Mesodermal cell (in vitro differentiated cells): ENCODE results near the gene PTPRH.

ENCODE experiments used
- H3K27ac ChIP-seq: 2 replicates; pipeline ENCODE4 v1.7.0; 2013; ENCODE audit warnings: mild to moderate bottlenecking, low read depth, low read length, moderate library complexity; ENCODE audit not compliant: severe bottlenecking
- H3K36me3 ChIP-seq: 2 replicates; pipeline ENCODE4 v1.7.1; 2013; ENCODE audit warnings: mild to moderate bottlenecking, low read length, moderate library complexity; ENCODE audit not compliant: control insufficient read depth, insufficient read depth
- H3K4me1 ChIP-seq: one replicate; pipeline ENCODE4 v1.7.1; 2013; ENCODE audit warnings: mild to moderate bottlenecking, low read length; ENCODE audit not compliant: insufficient read depth, control insufficient read depth, poor library complexity, severe bottlenecking
- H3K4me3 ChIP-seq: 2 replicates; pipeline ENCODE4 v1.7.0; 2013; ENCODE audit warnings: low read length, control low read depth, mild to moderate bottlenecking; ENCODE audit not compliant: insufficient read depth, poor library complexity, severe bottlenecking; ENCODE audit errors: extremely low read depth
- H3K9me3 ChIP-seq: 2 replicates; pipeline ENCODE4 v1.7.1; 2013; ENCODE audit warnings: mild to moderate bottlenecking, low read length, moderate library complexity; ENCODE audit not compliant: control insufficient read depth
- WGBS, 2 experiments: methylation state at CpG; one replicate each; pipeline ENCODE4 v1.1.5; 2013; ENCODE audit warnings: missing lambda C conversion rate in 2 of 2; ENCODE audit not compliant: insufficient coverage in 2 of 2; 5-methylcytosine and 5-hydroxymethylcytosine counted together

The PTPRH gene

GRCh38 chr19:55252760-55253663, 43.7 kb upstream of the PTPRH start:
- WGBS, 2 experiments, result 96 to 98% methylated on average over 18 to 19 of the region's 21 CpGs
- Histone ChIP-seq H3K27ac (no peak overlapping the region), H3K4me3 (no peak overlapping the region), H3K4me1 (peaks cover 34% of the 10 kb centered on the region), H3K36me3 (peaks cover 39% of the 10 kb centered on the region), H3K9me3 (no peaks in the 10 kb centered on the region)

DNA sequence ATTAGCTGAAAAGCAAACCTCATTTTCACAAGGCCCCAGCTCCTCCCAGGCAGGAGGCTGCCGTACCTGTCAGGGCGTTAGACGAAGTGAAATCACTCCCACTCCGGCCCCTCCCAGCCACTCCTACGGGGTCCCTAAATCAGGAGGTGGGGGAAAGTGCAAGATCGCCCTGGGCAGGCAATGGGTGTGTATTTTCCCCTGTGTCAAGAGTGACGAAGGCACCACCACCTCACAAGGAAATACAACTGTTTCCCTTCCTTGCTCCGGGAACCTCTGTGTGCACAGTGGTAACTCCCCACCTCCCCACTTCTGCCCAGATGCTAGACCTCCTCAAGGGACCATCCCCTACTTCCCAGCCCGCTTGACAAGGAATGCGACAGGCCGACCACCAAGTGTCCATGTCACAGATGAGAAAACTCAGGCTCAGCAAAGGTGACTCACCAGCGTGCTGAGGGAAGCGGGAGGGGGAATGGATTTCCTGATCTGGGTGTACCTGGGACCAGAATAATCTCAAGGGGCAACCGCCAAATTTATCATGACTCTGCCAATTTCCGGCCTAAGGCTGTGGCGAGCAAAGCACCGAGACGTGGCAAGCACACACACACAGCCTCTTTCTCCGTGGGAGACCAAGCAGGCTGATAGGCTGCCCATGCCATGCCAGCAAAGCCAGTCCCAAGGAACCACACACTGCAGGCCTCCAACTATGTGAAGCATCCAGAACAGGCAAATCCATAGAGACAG, 42.2 kb upstream of the PTPRH start:
- 85 to 87% methylated on average over 12 of the region's 19 CpGs for WGBS, 2 experiments
- no peak overlapping the region for H3K4me3 ChIP-seq
- peaks cover 48% of the 10 kb centered on the region for H3K36me3 ChIP-seq
- H3K4me1 ChIP-seq, result peaks cover 26% of the 10 kb centered on the region
- H3K9me3 ChIP-seq, result no peaks in the 10 kb centered on the region
- H3K27ac ChIP-seq, result peak overlapping the region; percentile 8

DNA sequence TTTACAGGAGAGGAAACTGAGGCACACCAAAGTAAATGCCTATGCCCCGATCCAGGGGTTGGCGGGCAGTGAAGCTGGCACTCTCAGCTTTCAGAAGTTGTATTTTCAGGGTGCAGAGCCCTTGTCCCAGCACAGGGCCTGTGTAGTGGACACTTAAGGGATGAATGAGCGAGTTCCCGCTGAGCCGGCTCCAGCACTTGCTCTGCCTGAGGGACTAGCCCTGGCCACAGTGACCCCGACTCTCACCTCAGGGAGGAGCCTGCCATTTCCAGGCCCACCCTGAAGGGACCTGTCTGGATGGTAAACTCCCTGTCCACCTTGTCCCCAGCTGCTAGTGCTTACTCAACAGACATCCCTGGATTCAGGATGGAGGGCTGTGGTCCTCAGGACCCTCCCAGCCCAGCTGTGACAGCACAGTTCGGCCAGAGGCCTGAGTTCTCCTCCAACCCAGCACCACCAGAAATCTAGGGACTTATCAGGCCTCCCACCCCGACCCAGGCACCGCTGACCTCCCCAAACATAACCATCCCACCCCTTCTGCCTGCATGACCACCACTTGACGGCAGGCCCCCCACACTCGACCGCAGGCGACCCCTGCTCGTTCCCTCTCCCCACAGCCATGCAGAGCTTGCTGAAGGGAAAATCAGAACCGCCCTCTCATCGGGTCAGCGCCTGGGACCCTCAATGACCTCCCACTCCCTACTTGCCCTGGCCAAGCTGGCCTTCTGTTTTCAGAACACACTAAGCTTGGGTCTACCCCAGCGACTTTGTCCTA, 41.1 kb upstream of the PTPRH start:
- Histone ChIP-seq H3K9me3 (no peaks in the 10 kb centered on the region), H3K27ac (no peak overlapping the region), H3K4me1 (peaks cover 18% of the 10 kb centered on the region), H3K36me3 (peaks cover 49% of the 10 kb centered on the region), H3K4me3 (no peak overlapping the region)
- WGBS, 2 experiments, result 93 to 94% methylated on average over 15 to 16 of the region's 18 CpGs

DNA sequence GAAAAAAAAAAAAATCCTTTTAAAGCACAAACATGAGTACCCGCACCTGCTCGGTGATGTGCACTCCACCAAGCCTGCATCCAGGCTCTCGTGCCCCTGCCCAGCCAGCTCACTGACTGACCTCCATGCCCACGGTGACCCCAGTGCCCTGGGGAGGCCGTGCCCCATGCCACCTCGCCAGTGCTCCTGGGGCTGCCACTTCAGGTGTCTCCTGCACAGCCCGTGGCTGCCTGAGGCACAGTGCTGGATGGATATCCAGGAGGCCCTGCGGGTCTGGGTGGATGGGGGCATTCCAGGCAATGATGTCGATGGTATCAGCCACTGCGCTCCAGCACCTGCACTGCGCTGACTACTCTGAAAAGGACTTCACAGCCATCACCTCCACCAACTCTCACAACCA, 40.5 kb upstream of the PTPRH start:
- Histone ChIP-seq H3K36me3 (peaks cover 52% of the 10 kb centered on the region), H3K4me3 (no peak overlapping the region), H3K9me3 (no peaks in the 10 kb centered on the region), H3K4me1 (peaks cover 18% of the 10 kb centered on the region), H3K27ac (no peak overlapping the region)
- WGBS, 2 experiments, result 91 to 97% methylated on average over 11 of the region's 11 CpGs

- Histone ChIP-seq H3K4me3 (no peak overlapping the region), H3K4me1 (peaks cover 18% of the 10 kb centered on the region), H3K36me3 (peaks cover 55% of the 10 kb centered on the region), H3K9me3 (no peaks in the 10 kb centered on the region), H3K27ac (no peak overlapping the region)
- 94 to 98% methylated on average over 7 to 9 of the region's 9 CpGs for WGBS, 2 experiments
These were observed 39.4 kb upstream of the PTPRH start for GRCh38 chr19:55248704-55249103.

GRCh38 chr19:55248166-55248675, 38.9 kb upstream of the PTPRH start:
- no peaks in the 10 kb centered on the region for H3K9me3 ChIP-seq
- WGBS, 2 experiments, result 91 to 93% methylated on average over 10 of the region's 10 CpGs
- peaks cover 18% of the 10 kb centered on the region for H3K4me1 ChIP-seq
- H3K4me3 ChIP-seq, result no peak overlapping the region
- H3K27ac ChIP-seq, result no peak overlapping the region
- H3K36me3 ChIP-seq, result peaks cover 53% of the 10 kb centered on the region

DNA sequence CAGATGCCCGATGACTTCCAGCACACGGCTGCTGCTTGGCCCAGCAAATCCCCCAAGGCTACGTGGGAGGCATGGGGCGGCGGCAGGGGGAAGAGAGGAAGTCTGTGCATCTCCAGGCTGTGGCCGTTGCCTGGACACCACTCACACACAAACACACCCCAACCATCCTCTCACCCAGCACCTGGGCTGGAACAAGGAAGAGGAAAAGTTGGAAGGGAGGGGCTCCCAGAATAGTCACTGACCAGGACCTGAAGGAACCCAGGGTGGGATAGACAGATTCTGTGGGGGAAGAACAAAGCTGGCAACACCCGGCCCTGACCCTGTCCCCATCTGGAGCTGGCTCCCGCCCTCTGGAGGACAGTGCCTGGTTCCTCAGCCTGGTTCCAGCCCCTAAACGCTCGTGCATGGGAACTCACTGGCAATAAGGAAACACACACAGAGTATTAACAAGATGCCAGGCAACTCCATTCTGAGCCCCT, 38.4 kb upstream of the PTPRH start:
- Histone ChIP-seq H3K4me3 (no peak overlapping the region), H3K36me3 (peaks cover 54% of the 10 kb centered on the region), H3K27ac (no peak overlapping the region), H3K4me1 (peaks cover 18% of the 10 kb centered on the region), H3K9me3 (no peaks in the 10 kb centered on the region)
- WGBS, 2 experiments, result 87 to 91% methylated on average over 7 to 8 of the region's 10 CpGs

DNA sequence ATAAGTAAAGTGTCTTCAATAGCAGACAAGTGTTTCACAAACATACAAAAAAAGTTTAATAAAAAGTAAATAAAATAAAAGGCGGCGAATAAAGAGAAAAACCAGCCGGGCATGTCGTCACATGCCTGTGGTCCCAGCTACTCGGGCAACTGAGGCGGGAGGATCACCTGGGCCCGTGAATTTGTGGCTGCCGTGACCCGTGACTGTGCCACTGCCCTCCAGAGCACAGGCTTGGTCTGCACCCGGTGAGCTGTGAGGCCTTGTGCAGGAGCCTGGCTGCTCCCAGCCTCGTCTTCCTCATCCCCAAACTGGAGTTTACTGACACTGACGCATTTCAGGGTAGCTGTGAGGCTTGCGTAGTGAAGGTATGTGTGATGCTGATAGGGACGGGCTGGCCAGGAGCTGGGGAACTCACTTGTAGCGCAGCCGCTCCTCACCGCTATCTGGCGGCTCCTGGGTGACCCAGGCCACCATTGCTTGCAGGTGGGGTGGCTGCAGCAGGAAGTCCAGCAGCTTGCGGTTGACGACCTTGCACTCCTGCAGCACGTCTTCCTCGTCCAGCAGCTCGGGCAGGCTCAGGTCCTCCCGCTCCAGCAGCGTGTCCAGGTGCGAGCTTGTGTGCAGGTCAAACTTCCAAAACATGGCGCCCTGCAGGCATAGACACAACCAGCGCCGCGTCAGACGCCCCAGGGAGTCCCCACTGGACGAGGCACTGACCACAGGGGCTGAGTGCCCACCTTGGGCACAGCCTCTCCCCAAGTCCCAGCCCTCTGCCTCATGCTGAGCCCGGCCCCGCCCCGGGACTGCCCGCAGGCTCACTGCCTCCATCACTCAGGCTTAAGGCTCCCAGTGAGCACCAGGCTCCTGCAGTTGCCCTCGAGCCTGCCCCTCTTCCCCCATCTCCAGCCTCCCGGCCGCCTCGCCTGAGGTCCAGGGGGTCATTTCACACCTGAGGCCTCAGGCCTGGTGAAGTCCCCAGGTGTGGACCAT, 37.5 kb upstream of the PTPRH start:
- 93 to 95% methylated on average over 28 to 37 of the region's 40 CpGs for WGBS, 2 experiments

DNA sequence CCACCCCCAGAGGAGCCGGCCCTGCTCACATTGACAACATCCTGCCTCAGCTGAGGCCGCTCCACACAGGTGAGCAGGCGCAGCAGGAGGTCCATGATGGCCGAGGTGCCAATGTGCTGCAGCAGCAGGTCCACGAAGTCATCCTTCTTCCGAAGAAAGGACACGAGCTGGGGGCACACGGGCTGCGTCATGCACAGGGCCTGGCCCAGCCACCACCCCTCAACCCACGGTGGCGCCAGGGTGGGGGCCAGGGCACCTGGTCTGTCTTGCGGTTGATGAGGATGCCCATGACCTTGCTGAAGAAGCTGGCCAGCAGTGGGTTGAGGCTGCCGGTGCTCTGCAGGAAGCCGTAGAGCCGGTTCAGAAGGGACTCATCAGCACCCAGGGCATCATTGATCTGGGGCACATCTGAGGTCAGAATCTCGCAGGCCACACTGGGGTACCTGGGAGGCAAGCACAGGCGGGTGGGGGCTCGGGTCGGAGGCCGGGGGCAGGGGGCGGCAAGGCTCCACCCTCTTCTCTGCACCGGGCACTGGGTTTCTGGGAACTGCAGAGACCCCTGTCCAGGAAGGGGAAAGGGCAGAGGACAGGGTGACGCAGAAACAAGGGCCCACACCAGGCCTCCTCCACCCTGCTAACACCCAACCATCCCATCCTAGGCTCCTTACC, 36.1 kb upstream of the PTPRH start:
- H3K9me3 ChIP-seq, result no peaks in the 10 kb centered on the region
- H3K4me1 ChIP-seq, result peaks cover 9% of the 10 kb centered on the region
- H3K36me3 ChIP-seq, result peaks cover 66% of the 10 kb centered on the region
- no peak overlapping the region for H3K4me3 ChIP-seq
- no peak overlapping the region for H3K27ac ChIP-seq
- WGBS, 2 experiments, result 94 to 99% methylated on average over 15 to 21 of the region's 23 CpGs

More for the DNA sequence above, 37.5 kb upstream of the PTPRH start:
- Histone ChIP-seq H3K4me3 (no peak overlapping the region), H3K4me1 (peaks cover 14% of the 10 kb centered on the region), H3K27ac (no peak overlapping the region), H3K36me3 (peaks cover 61% of the 10 kb centered on the region), H3K9me3 (no peaks in the 10 kb centered on the region)
